GM23248 (cell line): ENCODE measurements around the gene SLC4A8. TPM values are rescaled to one million over a fixed set of nuclear protein-coding genes. Genes with fewer than 3 reads are reported as not detected.
A peak's percentile ranks its signal among the peaks of the same experiment; 100 is the strongest.

ENCODE experiments used
- DNase-seq: peaks from one replicate; pipeline ENCODE4 v3.0.0-alpha.2; 2015
- H2AFZ ChIP-seq: fragments of 200-600 bp; sonication (generic); 2 replicates; pipeline ENCODE4 v1.6.1; 2016; ENCODE audit warnings: antibody characterized with exemption
- H3F3A ChIP-seq: fragments of 200-600 bp; sonication (generic); 2 replicates; pipeline ENCODE4 v1.6.1; 2016; ENCODE audit warnings: mild to moderate bottlenecking, antibody characterized with exemption, mixed run types; ENCODE audit not compliant: insufficient read depth
- H3K27ac ChIP-seq: fragments of 200-600 bp; sonication (generic); 2 replicates; pipeline ENCODE4 v1.5.1; 2016; ENCODE audit warnings: mild to moderate bottlenecking
- H3K27me3 ChIP-seq: fragments of 200-600 bp; sonication (generic); replicated peaks from 2 replicates; pipeline ENCODE4 v1.6.1; 2016; ENCODE audit warnings: mild to moderate bottlenecking; ENCODE audit not compliant: insufficient read depth
- H3K36me3 ChIP-seq: fragments of 200-600 bp; sonication (generic); 2 replicates; pipeline ENCODE4 v1.6.1; 2016; ENCODE audit warnings: low read depth, mild to moderate bottlenecking
- H3K4me1 ChIP-seq: fragments of 200-600 bp; sonication (generic); 2 replicates; pipeline ENCODE4 v1.6.1; 2016; ENCODE audit warnings: mild to moderate bottlenecking; ENCODE audit not compliant: insufficient read depth
- H3K4me2 ChIP-seq: fragments of 200-600 bp; sonication (generic); one replicate; pipeline ENCODE4 v1.6.1; 2016; ENCODE audit warnings: mild to moderate bottlenecking; ENCODE audit not compliant: unreplicated experiment
- H3K4me3 ChIP-seq: fragments of 200-600 bp; sonication (generic); 2 replicates; pipeline ENCODE4 v1.5.1; 2016; ENCODE audit warnings: mild to moderate bottlenecking
- H3K79me2 ChIP-seq: fragments of 200-600 bp; sonication (generic); 2 replicates; pipeline ENCODE4 v1.6.1; 2016; ENCODE audit warnings: mild to moderate bottlenecking; ENCODE audit not compliant: insufficient read depth
- H3K9ac ChIP-seq: fragments of 200-600 bp; sonication (generic); 2 replicates; pipeline ENCODE4 v1.6.1; 2016; ENCODE audit warnings: mild to moderate bottlenecking
- H3K9me2 ChIP-seq: fragments of 200-600 bp; sonication (generic); 2 replicates; pipeline ENCODE4 v1.6.1; 2016; ENCODE audit warnings: mixed run types, mild to moderate bottlenecking, moderate library complexity; ENCODE audit not compliant: insufficient read depth
- H3K9me3 ChIP-seq: fragments of 200-600 bp; sonication (generic); one replicate; pipeline ENCODE4 v1.6.1; 2017; ENCODE audit warnings: low read depth
- H4K20me1 ChIP-seq: fragments of 200-600 bp; sonication (generic); 2 replicates; pipeline ENCODE4 v1.6.0; 2016; ENCODE audit not compliant: insufficient read depth
- EZH2 ChIP-seq: fragments of 200-600 bp; sonication (generic); IDR thresholded peaks from 2 replicates; pipeline ENCODE4 v1.6.1; 2018; ENCODE audit warnings: antibody characterized with exemption, mild to moderate bottlenecking; ENCODE audit not compliant: insufficient read depth, poor library complexity, severe bottlenecking
- EZH2phosphoT487 ChIP-seq: fragments of 200-600 bp; sonication (generic); IDR thresholded peaks from 2 replicates; pipeline ENCODE4 v1.6.1; 2018; ENCODE audit warnings: antibody characterized with exemption, moderate library complexity, mild to moderate bottlenecking, low read depth; ENCODE audit not compliant: insufficient read depth
- WGBS, 2 experiments: methylation state at CpG; one replicate each; pipeline ENCODE4 v1.1.6; 2015 to 2017; ENCODE audit warnings: low lambda C conversion rate in 2 of 2, low coverage in 1 of 2; ENCODE audit errors: missing lambda C conversion rate in 2 of 2; 5-methylcytosine and 5-hydroxymethylcytosine counted together
- in situ Hi-C: fragments of 300-500 bp; cut with MboI; formaldehyde crosslinking; loops from 2 replicates; pipeline ENCODE4 v1.15.0; 2020
- polyA plus RNA-seq: library from polyadenylated mRNA; unstranded; fragments of >200 nt; fragmentation: Nextera tagmentation; extraction: Ambion mirVana; gene quantifications from 2 replicates; pipeline ENCODE4 v1.2.1, GENCODE V29; 2016
- total RNA-seq: library from RNA; depleted of rRNA; stranded (reverse); fragments of >200 nt; shearing (Covaris generic); gene quantifications from 2 replicates; pipeline ENCODE4 v1.2.3, GENCODE V29; 2014; rRNA removed

Gene SLC4A8
- 2.6 and 4.3 TPM in 2 replicates for total RNA-seq
- polyA plus RNA-seq, result 3.1 and 4.6 TPM in 2 replicates

DNA sequence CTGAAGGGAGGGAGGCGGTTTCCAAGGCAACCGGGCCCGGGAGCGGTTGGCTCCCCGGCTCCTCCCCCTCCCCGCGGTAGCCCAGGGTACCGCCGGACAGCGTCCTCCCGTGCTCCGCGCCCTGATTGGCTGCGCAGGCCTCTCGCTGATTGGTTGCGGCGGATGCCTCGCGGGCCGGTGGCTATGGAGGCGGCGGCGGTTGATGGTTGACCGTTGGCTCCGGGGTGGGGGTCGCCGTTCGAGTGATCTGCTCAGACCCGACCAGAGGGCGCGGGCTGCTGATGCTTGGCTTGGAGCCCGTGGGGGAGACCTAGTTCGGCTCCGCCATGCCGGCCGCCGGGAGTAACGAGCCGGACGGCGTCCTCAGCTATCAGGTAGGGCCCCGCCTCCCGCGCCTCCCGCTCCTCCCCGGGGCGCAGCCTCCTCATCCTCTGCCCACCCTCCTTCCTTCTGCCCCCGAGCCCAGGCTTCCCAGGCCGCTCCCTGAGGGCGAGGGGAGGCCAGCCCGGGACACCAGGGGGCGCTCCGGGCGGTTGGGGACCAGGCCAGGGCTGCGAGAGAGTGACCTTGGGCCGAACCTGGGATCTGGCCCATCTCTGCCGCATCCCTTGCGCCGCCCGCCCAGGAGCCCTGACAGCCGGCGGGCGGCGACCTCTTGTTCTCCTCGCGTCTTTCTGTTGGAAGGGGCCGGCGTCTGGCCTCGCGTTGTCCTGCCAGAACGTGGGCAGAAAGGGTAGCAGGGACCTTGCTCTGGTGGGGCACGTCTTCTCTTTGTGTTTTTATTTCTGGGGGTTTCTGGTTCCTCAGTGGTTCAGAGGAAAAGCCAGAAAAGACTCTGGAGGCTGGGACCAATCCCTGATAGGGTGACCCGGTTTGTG, at the start of gene SLC4A8:
Gene SLC4A8 (plus strand): TSS at position 170 of the 878 bp plus-strand sequence. CDS start 157 bp downstream, at position 327.
- Histone ChIP-seq H3K36me3 (no peaks in the 10 kb centered on the region), H2AFZ (peak within 1 kb of the TSS; percentile 91), H3K27me3 (no peaks in the 10 kb centered on the region), H3K9me2 (no peaks in the 10 kb centered on the region), H4K20me1 (no peaks in the 10 kb centered on the region), H3K9me3 (no peaks in the 10 kb centered on the region), H3K4me1 (peaks cover 6% of the 10 kb centered on the region; the same call in 1 of the 2 replicates), H3K79me2 (no peaks in the 10 kb centered on the region), H3K4me3 (peak within 1 kb of the TSS; percentile 74), H3K4me2 (peak within 1 kb of the TSS; percentile 74), H3K9ac (peak within 1 kb of the TSS; percentile 65), H3K27ac (peak within 1 kb of the TSS; percentile 39), H3F3A (peaks cover 7% of the 10 kb centered on the region)
- in situ Hi-C loops, result loop anchor here (10.0 kb wide), 1 partner anchor 400 kb away; no protein-coding TSS in a partner anchor
- DNase-seq, result peak; percentile 95
- TF ChIP-seq EZH2phosphoT487 (no peak), EZH2 (no peak)
- 3% methylated on average over 63 to 72 of the region's 73 CpGs for WGBS, 2 experiments

GRCh38 chr12:51374856-51375255, 49.8 kb upstream of the SLC4A8 start:
- WGBS, 2 experiments, result 25 to 35% methylated on average over 5 of the region's 5 CpGs

GRCh38 chr12:51377099-51377984, 47.3 kb upstream of the SLC4A8 start:
- Histone ChIP-seq H3K9ac (no peak overlapping the region), H3F3A (peaks cover 10% of the 10 kb centered on the region; the same call in 1 of the 2 replicates), H2AFZ (no peak overlapping the region), H3K4me2 (no peak overlapping the region), H3K4me1 (peaks cover 12% of the 10 kb centered on the region; the same call in 1 of the 2 replicates), H3K27me3 (no peaks in the 10 kb centered on the region), H3K9me3 (no peaks in the 10 kb centered on the region), H3K79me2 (no peaks in the 10 kb centered on the region), H3K27ac (no peak overlapping the region), H3K36me3 (no peaks in the 10 kb centered on the region), H3K9me2 (no peaks in the 10 kb centered on the region), H3K4me3 (no peak overlapping the region), H4K20me1 (no peaks in the 10 kb centered on the region)
- DNase-seq, result no peak
- no peak for TF ChIP-seq EZH2phosphoT487
- TF ChIP-seq EZH2, result no peak
- in situ Hi-C loops, result no loop called here
- WGBS, 2 experiments, result 85 to 87% methylated on average over 11 of the region's 11 CpGs

More at GRCh38 chr12:51374856-51375255, 49.8 kb upstream of the SLC4A8 start:
- TF ChIP-seq EZH2phosphoT487 (no peak), EZH2 (no peak)
- no peaks in the 10 kb centered on the region for H3K36me3 ChIP-seq
- H3F3A ChIP-seq, result peaks cover 25% of the 10 kb centered on the region
- no peaks in the 10 kb centered on the region for H3K9me3 ChIP-seq
- no peak overlapping the region for H3K9ac ChIP-seq
- H2AFZ ChIP-seq, result peak overlapping the region; percentile 83
- no peaks in the 10 kb centered on the region for H3K9me2 ChIP-seq
- peak overlapping the region; percentile 33 for H3K4me2 ChIP-seq
- no peaks in the 10 kb centered on the region for H4K20me1 ChIP-seq
- peak overlapping the region; percentile 35 for H3K27ac ChIP-seq
- no peak for DNase-seq
- no peak overlapping the region for H3K4me3 ChIP-seq
- no peaks in the 10 kb centered on the region for H3K27me3 ChIP-seq
- H3K4me1 ChIP-seq, result peaks cover 29% of the 10 kb centered on the region
- no peaks in the 10 kb centered on the region for H3K79me2 ChIP-seq
- in situ Hi-C loops, result no loop called here

DNA sequence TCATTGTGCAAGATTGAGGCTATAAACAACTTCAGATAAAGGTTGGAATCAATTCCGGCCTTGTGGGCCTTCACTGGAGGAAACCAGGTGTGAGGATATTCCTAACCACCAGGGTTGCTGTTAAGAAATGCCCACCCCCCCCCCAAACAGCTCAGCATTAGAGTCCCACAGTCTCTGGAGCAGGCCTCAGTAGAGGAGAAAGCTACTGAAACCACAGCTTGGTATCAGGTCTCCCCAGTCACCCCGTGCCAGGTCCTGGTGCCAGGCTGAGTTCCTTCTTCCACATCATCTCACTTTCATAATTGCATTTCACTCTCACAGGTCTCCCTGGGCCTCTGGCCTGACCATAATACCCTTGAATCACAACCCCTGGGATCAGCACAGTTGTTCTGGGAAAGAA, 45.9 kb upstream of the SLC4A8 start:
- H4K20me1 ChIP-seq, result no peaks in the 10 kb centered on the region
- H3K4me2 ChIP-seq, result no peak overlapping the region
- H3K79me2 ChIP-seq, result no peaks in the 10 kb centered on the region
- H3K9ac ChIP-seq, result no peak overlapping the region
- DNase-seq, result no peak
- H3K36me3 ChIP-seq, result no peaks in the 10 kb centered on the region
- no peak overlapping the region for H3K4me3 ChIP-seq
- H3K9me2 ChIP-seq, result no peaks in the 10 kb centered on the region
- peaks cover 10% of the 10 kb centered on the region; the same call in 1 of the 2 replicates for H3F3A ChIP-seq
- H3K27ac ChIP-seq, result no peak overlapping the region
- peaks cover 12% of the 10 kb centered on the region; the same call in 1 of the 2 replicates for H3K4me1 ChIP-seq
- WGBS, 2 experiments, result 96 to 100% methylated on average over 2 of the region's 2 CpGs
- H3K9me3 ChIP-seq, result no peaks in the 10 kb centered on the region
- TF ChIP-seq EZH2 (no peak), EZH2phosphoT487 (no peak)
- in situ Hi-C loops, result no loop called here
- H3K27me3 ChIP-seq, result no peaks in the 10 kb centered on the region
- H2AFZ ChIP-seq, result no peak overlapping the region
